Measurements from ENCODE around the gene FAR2.

The FAR2 gene

GRCh38 chr12:29204521-29204920 lies 55.4 kb downstream of the FAR2 start:
- no peak for DNase-seq (ENCODE audit: low read depth in 2 of 2)

- DNase-seq (ENCODE audit: low read depth in 2 of 2), result no peak
These were observed 58.0 kb downstream of the FAR2 start for GRCh38 chr12:29207120-29207519.

GRCh38 chr12:29208060-29208459 lies 59.0 kb downstream of the FAR2 start:
- no peak for DNase-seq (ENCODE audit: low read depth in 2 of 2)

- no peak for DNase-seq (ENCODE audit: low read depth in 2 of 2)
These were observed 60.0 kb downstream of the FAR2 start for GRCh38 chr12:29208936-29209701.

- DNase-seq (ENCODE audit: low read depth in 2 of 2), result no peak
These were observed 62.6 kb downstream of the FAR2 start for GRCh38 chr12:29211696-29212095.

GRCh38 chr12:29212682-29213403 lies 63.8 kb downstream of the FAR2 start:
- no peak for DNase-seq (ENCODE audit: low read depth in 2 of 2)

GRCh38 chr12:29216266-29216665 lies 67.2 kb downstream of the FAR2 start:
- no peak for DNase-seq (ENCODE audit: low read depth in 2 of 2)

GRCh38 chr12:29216797-29217575 lies 67.9 kb downstream of the FAR2 start:
- no peak for DNase-seq (ENCODE audit: low read depth in 2 of 2)

GRCh38 chr12:29220632-29221336 lies 71.7 kb downstream of the FAR2 start:
- DNase-seq (ENCODE audit: low read depth in 2 of 2), result no peak

GRCh38 chr12:29222200-29222599 lies 73.1 kb downstream of the FAR2 start:
- no peak for DNase-seq (ENCODE audit: low read depth in 2 of 2)

- DNase-seq (ENCODE audit: low read depth in 2 of 2), result no peak
These were observed 74.3 kb downstream of the FAR2 start for GRCh38 chr12:29223426-29223825.

GRCh38 chr12:29223956-29224543 lies 75.0 kb downstream of the FAR2 start:
- DNase-seq (ENCODE audit: low read depth in 2 of 2), result no peak

GRCh38 chr12:29224572-29224971 lies 75.5 kb downstream of the FAR2 start:
- no peak for DNase-seq (ENCODE audit: low read depth in 2 of 2)

- DNase-seq (ENCODE audit: low read depth in 2 of 2), result no peak
These were observed 76.8 kb downstream of the FAR2 start for GRCh38 chr12:29225834-29226233.

GRCh38 chr12:29226616-29227015 lies 77.5 kb downstream of the FAR2 start:
- no peak for DNase-seq (ENCODE audit: low read depth in 2 of 2)

- no peak for DNase-seq (ENCODE audit: low read depth in 2 of 2)
These were observed 79.5 kb downstream of the FAR2 start for GRCh38 chr12:29228474-29229157.

GRCh38 chr12:29229158-29229505 lies 80.1 kb downstream of the FAR2 start:
- DNase-seq (ENCODE audit: low read depth in 2 of 2), result no peak

GRCh38 chr12:29229937-29230336 lies 80.9 kb downstream of the FAR2 start:
- DNase-seq (ENCODE audit: low read depth in 2 of 2), result no peak

- DNase-seq (ENCODE audit: low read depth in 2 of 2), result no peak
These were observed 81.9 kb downstream of the FAR2 start for GRCh38 chr12:29230800-29231560.

GRCh38 chr12:29232086-29232485 lies 83.0 kb downstream of the FAR2 start:
- no peak for DNase-seq (ENCODE audit: low read depth in 2 of 2)

All from stimulated activated CD4-positive, alpha-beta T cell treated with anti-CD3 and anti-CD28 coated beads, Interleukin-15, amount 100 ng/mL, for 48 hours (primary cell).